OCI-LY7 (cell line): Measurements from ENCODE around the gene AMPD2. TPM values are rescaled to one million over a fixed set of nuclear protein-coding genes. Genes with fewer than 3 reads are reported as not detected.

Experiments used
- BruUV-seq: library from RNA; stranded (reverse); fragments of 400-500 nt; replicated peaks from 2 replicates; lab custom pipeline; 2021; lab: Mats Ljungman, UMichigan
- CTCF ChIA-PET: fragments of 300-600 bp; sonication (Branson Sonifier 250); formaldehyde crosslinking; loops from one replicate; lab custom pipeline; 2022; ENCODE audit warnings: antibody characterized with exemption; ENCODE audit not compliant: unreplicated experiment; lab: Charles Lee
- POLR2A ChIA-PET: fragments of 300-600 bp; sonication (Branson Sonifier 250); formaldehyde crosslinking; loops from one replicate; lab custom pipeline; 2022; ENCODE audit warnings: antibody characterized with exemption; lab: Charles Lee
- DNase-seq: peaks from one replicate; pipeline ENCODE4 v3.0.0-alpha.2; 2015; ENCODE audit warnings: low spot score
- H2AFZ ChIP-seq: fragments of 200-600 bp; sonication (generic), shearing (Covaris generic); 2 replicates; pipeline ENCODE4 v1.6.1; 2014; ENCODE audit warnings: mild to moderate bottlenecking, antibody characterized with exemption, low read length, moderate library complexity
- H3K27ac ChIP-seq: fragments of 200-600 bp; sonication (generic); 2 replicates; pipeline ENCODE4 v1.5.1; 2014; ENCODE audit warnings: mixed run types, low read depth, mild to moderate bottlenecking, moderate library complexity, low read length, inconsistent platforms; ENCODE audit not compliant: poor library complexity, severe bottlenecking
- H3K36me3 ChIP-seq: fragments of 200-600 bp; sonication (generic); 2 replicates; pipeline ENCODE4 v1.6.1; 2014; ENCODE audit warnings: mild to moderate bottlenecking, antibody characterized with exemption, low read length, moderate library complexity, mixed read lengths; ENCODE audit not compliant: insufficient read depth
- H3K4me1 ChIP-seq: fragments of 200-600 bp; sonication (generic); 2 replicates; pipeline ENCODE4 v1.5.1; 2014; ENCODE audit warnings: mild to moderate bottlenecking, low read length; ENCODE audit not compliant: insufficient read depth, poor library complexity, severe bottlenecking
- H3K4me2 ChIP-seq: fragments of 200-600 bp; sonication (generic); 2 replicates; pipeline ENCODE4 v1.6.1; 2014; ENCODE audit warnings: mild to moderate bottlenecking, low read length
- H3K4me3 ChIP-seq: fragments of 200-600 bp; sonication (generic); 2 replicates; pipeline ENCODE4 v1.5.1; 2014; ENCODE audit warnings: mild to moderate bottlenecking, low read depth, low read length; ENCODE audit not compliant: poor library complexity, severe bottlenecking
- H3K79me2 ChIP-seq: fragments of 200-600 bp; sonication (generic); 2 replicates; pipeline ENCODE4 v1.6.1; 2016; ENCODE audit warnings: low read depth, mild to moderate bottlenecking, low read length, moderate library complexity, mixed read lengths; ENCODE audit not compliant: insufficient read depth
- H3K9me2 ChIP-seq: fragments of 200-600 bp; sonication (generic); 2 replicates; pipeline ENCODE4 v1.6.1; 2016; ENCODE audit warnings: mild to moderate bottlenecking, low read length, mixed read lengths; ENCODE audit not compliant: insufficient read depth
- H3K9me3 ChIP-seq: fragments of 200-600 bp; sonication (generic); 2 replicates; pipeline ENCODE4 v1.6.1; 2014; ENCODE audit warnings: mild to moderate bottlenecking, mixed run types, low read length, mixed read lengths
- H4K20me1 ChIP-seq: fragments of 200-600 bp; sonication (generic); 2 replicates; pipeline ENCODE4 v1.6.1; 2014; ENCODE audit warnings: mild to moderate bottlenecking, antibody characterized with exemption, low read length, moderate library complexity, mixed read lengths; ENCODE audit not compliant: insufficient read depth
- CTCF ChIP-seq: fragments of 200-600 bp; sonication (generic); conservative IDR thresholded peaks from 2 replicates; pipeline ENCODE4 v1.5.1; 2014; ENCODE audit warnings: mild to moderate bottlenecking, antibody characterized with exemption, low read length, moderate library complexity, mixed read lengths
- EZH2phosphoT487 ChIP-seq: fragments of 200-600 bp; sonication (generic); IDR thresholded peaks from 2 replicates; pipeline ENCODE4 v1.6.1; 2018; ENCODE audit warnings: low read depth, borderline replicate concordance, mild to moderate bottlenecking, mixed run types, antibody characterized with exemption, low read length, moderate library complexity, mixed read lengths
- intact Hi-C: fragments of 100-400 bp; cut with micrococcal nuclease; formaldehyde crosslinking; loops from one replicate; pipeline ENCODE4 v1.10.0; 2022; ENCODE audit not compliant: unreplicated experiment
- total RNA-seq, 2 experiments: library from RNA; depleted of rRNA in 1 of 2; stranded (reverse); fragments of >200 nt in 1 of 2; shearing (Covaris generic) in 1 of 2; gene quantifications; 2 replicates each; pipeline ENCODE4 v1.2.3, GENCODE V29; 2014 to 2022

Gene AMPD2
- total RNA-seq, 2 experiments from 2014 or later, result 51.8 to 66.2 TPM

GRCh38 chr1:109578947-109579443 is 40.6 kb upstream of the AMPD2 start:
- H3K36me3 ChIP-seq, result peaks cover 52% of the 10 kb centered on the region
- CTCF ChIA-PET, result no interaction called here

GRCh38 chr1:109579491-109579890 is 40.1 kb upstream of the AMPD2 start:
- intact Hi-C loops, result no loop called here
- DNase-seq, result no peak
- H3K4me3 ChIP-seq, result no peak overlapping the region
- no peak overlapping the region for H3K4me2 ChIP-seq
- no peaks in the 10 kb centered on the region for H3K4me1 ChIP-seq
- peaks cover 57% of the 10 kb centered on the region for H3K36me3 ChIP-seq
- H3K9me3 ChIP-seq, result no peaks in the 10 kb centered on the region
- ChIA-PET POLR2A (interaction anchor here (0.6 kb wide), 1 partner anchor 567 kb away, joined by 4 read pairs; no protein-coding TSS in a partner anchor), CTCF (no interaction called here)
- BruUV-seq, result no TSS peak
- no peak overlapping the region for H2AFZ ChIP-seq
- H4K20me1 ChIP-seq, result no peaks in the 10 kb centered on the region
- no peak for TF ChIP-seq CTCF
- no peak for TF ChIP-seq EZH2phosphoT487
- H3K9me2 ChIP-seq, result no peaks in the 10 kb centered on the region
- H3K79me2 ChIP-seq, result no peaks in the 10 kb centered on the region
- no peak overlapping the region for H3K27ac ChIP-seq

More at GRCh38 chr1:109578947-109579443, 40.6 kb upstream of the AMPD2 start:
- BruUV-seq, result no TSS peak
- H3K27ac ChIP-seq, result no peak overlapping the region
- TF ChIP-seq CTCF (no peak), EZH2phosphoT487 (no peak)
- H3K79me2 ChIP-seq, result no peaks in the 10 kb centered on the region
- no peaks in the 10 kb centered on the region for H4K20me1 ChIP-seq
- no peak overlapping the region for H2AFZ ChIP-seq
- intact Hi-C loops, result no loop called here
- H3K9me3 ChIP-seq, result no peaks in the 10 kb centered on the region
- H3K9me2 ChIP-seq, result no peaks in the 10 kb centered on the region
- POLR2A ChIA-PET, result interaction anchor here (0.6 kb wide), 1 partner anchor 566 kb away, joined by 4 read pairs; no protein-coding TSS in a partner anchor
- no peak overlapping the region for H3K4me3 ChIP-seq
- H3K4me2 ChIP-seq, result no peak overlapping the region
- no peak for DNase-seq
- no peaks in the 10 kb centered on the region for H3K4me1 ChIP-seq

- no TSS peak for BruUV-seq
- DNase-seq, result no peak
- TF ChIP-seq CTCF, result no peak
- no peak for TF ChIP-seq EZH2phosphoT487
- no peaks in the 10 kb centered on the region for H3K4me1 ChIP-seq
- no peaks in the 10 kb centered on the region for H4K20me1 ChIP-seq
- no peak overlapping the region for H2AFZ ChIP-seq
- intact Hi-C loops, result no loop called here
- POLR2A ChIA-PET, result interaction anchor here (0.5 kb wide), 1 partner anchor 440 kb away, joined by 3 read pairs; no protein-coding TSS in a partner anchor
- H3K4me3 ChIP-seq, result no peak overlapping the region
- H3K9me2 ChIP-seq, result no peaks in the 10 kb centered on the region
- no peak overlapping the region for H3K27ac ChIP-seq
- H3K9me3 ChIP-seq, result no peaks in the 10 kb centered on the region
- no peaks in the 10 kb centered on the region for H3K79me2 ChIP-seq
- CTCF ChIA-PET, result no interaction called here
- H3K4me2 ChIP-seq, result no peak overlapping the region
- H3K36me3 ChIP-seq, result peaks cover 79% of the 10 kb centered on the region
Observed at GRCh38 chr1:109582021-109582420, 37.6 kb upstream of the AMPD2 start.
